ENCODE results near the gene TRAF3IP3.

Gene TRAF3IP3

DNA sequence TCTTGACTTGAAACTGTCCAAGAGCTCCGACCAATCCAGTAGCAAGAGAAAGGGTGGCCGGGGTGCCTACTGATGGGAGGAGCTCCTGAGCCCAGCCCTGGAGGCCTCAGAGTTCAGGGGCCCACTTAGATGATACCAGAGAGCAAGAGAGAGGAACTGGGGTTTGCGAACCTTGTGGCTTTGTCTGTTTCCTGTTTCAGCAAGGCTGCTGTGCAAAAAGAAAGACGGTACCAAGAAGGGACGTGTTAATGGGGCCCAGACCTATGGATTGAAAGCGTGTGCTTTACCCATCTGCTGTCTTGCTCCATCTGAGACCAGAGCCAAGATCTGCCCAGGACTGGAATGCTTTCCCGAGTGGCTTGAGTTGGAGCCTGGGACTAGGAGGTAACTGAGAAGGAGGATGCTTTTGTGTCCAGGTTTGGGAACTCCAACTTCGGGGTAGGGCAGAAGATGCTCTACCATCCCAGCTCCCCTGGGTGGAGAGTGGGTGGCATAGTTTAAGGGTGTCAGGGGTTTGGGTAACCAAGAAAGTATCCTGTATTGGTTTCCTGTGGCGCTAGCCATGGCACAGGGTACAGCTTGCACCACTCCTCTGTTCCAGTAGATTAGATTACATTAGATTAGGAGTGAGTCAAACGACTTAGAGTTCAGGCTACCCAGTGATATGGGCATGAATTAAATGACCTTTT, at the start of gene TRAF3IP3:
Gene TRAF3IP3 (plus strand): TSS at position 128 of the 689 bp plus-strand sequence. CDS start 3,987 bp downstream, outside the sequence.
- TF ChIP-seq MAX (IDR thresholded peaks at IDR 0.05) = no peak
- TF ChIP-seq EGR1 (IDR thresholded peaks at IDR 0.05) = no peak
- TF ChIP-seq FOXM1 (IDR thresholded peaks at IDR 0.05; ENCODE audit: borderline replicate concordance, low read depth) = no peak
- TF ChIP-seq CEBPB (IDR thresholded peaks at IDR 0.05) = no peak
- TF ChIP-seq EP300 (IDR thresholded peaks at IDR 0.05; ENCODE audit: borderline replicate concordance) = no peak
- no peak for TF ChIP-seq TAF1 (IDR thresholded peaks at IDR 0.05; ENCODE audit: low read depth)
- no peak for TF ChIP-seq REST (IDR thresholded peaks at IDR 0.05; ENCODE audit: low read depth)

DNA sequence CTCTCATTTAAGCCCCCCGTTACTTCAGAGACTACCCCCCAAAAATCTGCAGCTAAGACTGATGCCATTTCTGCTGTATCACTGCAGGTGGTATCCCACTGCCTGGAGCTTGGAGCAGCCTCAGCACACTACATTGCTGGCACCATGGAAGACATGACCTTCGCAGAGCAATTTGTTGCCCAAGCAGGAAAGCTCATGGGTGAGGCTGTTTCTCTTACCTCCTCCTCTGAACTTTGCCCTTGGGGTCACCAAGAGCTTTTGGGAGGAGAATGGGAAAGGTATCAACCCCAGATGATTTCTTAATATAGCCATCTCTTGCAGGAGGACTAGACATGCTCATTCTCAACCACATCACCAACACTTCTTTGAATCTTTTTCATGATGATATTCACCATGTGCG, 49.2 kb upstream of the TRAF3IP3 start:
- TF ChIP-seq CREB1 (IDR thresholded peaks at IDR 0.05; ENCODE audit: low read depth) = no peak

DNA sequence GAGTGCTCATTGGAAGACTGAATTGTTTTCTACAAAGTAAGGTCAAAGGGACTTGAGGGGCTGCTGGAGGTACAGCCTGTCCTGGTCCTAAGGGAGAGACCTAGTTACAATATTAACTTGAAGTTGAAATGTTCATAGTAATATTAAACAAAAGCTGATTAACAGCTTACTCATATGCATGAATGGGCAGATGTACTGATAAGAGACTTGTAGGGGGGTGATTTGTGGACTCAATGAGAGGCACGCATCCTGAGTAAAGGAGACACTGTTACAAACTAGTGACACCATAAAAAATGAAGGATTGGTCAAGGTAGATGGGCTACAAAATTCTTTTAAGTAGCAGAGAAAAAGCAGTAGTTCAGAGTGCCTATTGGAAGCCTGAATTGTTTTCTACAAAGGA, 48.5 kb upstream of the TRAF3IP3 start:
- no peak for TF ChIP-seq TCF12 (IDR thresholded peaks at IDR 0.05; ENCODE audit: low read depth)

DNA sequence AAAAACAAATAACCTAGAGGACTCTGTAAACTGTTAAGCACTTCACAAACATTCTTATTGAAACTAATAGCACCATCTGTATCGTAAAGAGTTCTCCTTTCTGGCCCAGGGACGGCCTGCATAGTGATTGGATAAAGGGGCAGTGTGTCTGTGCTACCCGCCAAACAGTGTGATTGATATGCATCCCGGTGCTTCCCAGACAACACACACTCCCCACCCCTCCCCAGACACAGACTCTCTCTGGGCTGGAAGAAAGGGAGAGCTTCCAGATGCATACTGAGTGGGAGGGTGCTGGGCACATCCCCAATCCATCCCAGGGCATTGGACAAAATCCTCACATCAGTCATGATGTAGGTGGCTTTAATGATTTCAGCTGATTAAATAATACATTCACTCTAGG, 47.6 kb upstream of the TRAF3IP3 start:
- TF ChIP-seq CREB1 (IDR thresholded peaks at IDR 0.05; ENCODE audit: low read depth) (no peak), RAD21 (IDR thresholded peaks at IDR 0.05; ENCODE audit: low read depth) (no peak), EGR1 (IDR thresholded peaks at IDR 0.05) (no peak), FOXM1 (IDR thresholded peaks at IDR 0.05; ENCODE audit: borderline replicate concordance, low read depth) (no peak), REST (IDR thresholded peaks at IDR 0.05; ENCODE audit: low read depth) (no peak), TCF12 (IDR thresholded peaks at IDR 0.05; ENCODE audit: low read depth) (no peak), YY1 (IDR thresholded peaks at IDR 0.05; ENCODE audit: low read depth) (no peak), NFIC (IDR thresholded peaks at IDR 0.05) (no peak)

DNA sequence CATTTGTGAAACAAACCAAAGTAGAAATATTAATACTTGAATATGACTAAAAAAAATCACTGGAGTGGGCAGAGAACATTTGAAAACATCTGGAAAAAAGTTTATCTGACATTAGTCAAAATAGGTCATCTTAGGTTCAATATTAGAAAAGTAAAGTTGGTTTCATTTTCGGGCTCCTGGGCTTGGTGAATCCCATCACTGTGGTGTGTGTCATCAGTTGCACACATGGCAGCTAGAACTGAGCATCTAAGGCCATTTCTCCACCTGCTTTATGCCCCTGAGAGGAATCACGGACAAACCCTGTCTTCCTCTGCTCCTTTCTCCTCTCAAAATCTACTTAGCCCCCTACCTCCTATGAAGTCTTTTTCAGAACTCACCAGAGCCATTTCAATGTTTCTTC, 45.8 kb upstream of the TRAF3IP3 start:
- TF ChIP-seq CEBPB (IDR thresholded peaks at IDR 0.05) = no peak

GRCh38 chr1:209710847-209711246, 45.0 kb upstream of the TRAF3IP3 start:
- TF ChIP-seq CREB1 (IDR thresholded peaks at IDR 0.05; ENCODE audit: low read depth) (no peak), REST (IDR thresholded peaks at IDR 0.05; ENCODE audit: low read depth) (no peak), TEAD4 (IDR thresholded peaks at IDR 0.05) (no peak)

- TF ChIP-seq RAD21 (IDR thresholded peaks at IDR 0.05; ENCODE audit: low read depth) (no peak), FOXM1 (IDR thresholded peaks at IDR 0.05; ENCODE audit: borderline replicate concordance, low read depth) (no peak), CREB1 (IDR thresholded peaks at IDR 0.05; ENCODE audit: low read depth) (no peak), ZBTB7A (IDR thresholded peaks at IDR 0.05; ENCODE audit: low read depth) (no peak), EP300 (IDR thresholded peaks at IDR 0.05; ENCODE audit: borderline replicate concordance) (no peak), NFIC (IDR thresholded peaks at IDR 0.05) (no peak)
These were observed 41.5 kb upstream of the TRAF3IP3 start for GRCh38 chr1:209714338-209714737.
